GM12873 (cell line): ENCODE results near the gene WDCP.

Source experiments
- CTCF ChIP-seq: IDR thresholded peaks from 2 replicates; pipeline ENCODE4 v1.5.1; 2012; ENCODE audit warnings: low read depth, mild to moderate bottlenecking, moderate library complexity, low read length, control low read depth; ENCODE audit not compliant: insufficient read depth; ENCODE audit errors: missing control alignments

Gene WDCP

DNA sequence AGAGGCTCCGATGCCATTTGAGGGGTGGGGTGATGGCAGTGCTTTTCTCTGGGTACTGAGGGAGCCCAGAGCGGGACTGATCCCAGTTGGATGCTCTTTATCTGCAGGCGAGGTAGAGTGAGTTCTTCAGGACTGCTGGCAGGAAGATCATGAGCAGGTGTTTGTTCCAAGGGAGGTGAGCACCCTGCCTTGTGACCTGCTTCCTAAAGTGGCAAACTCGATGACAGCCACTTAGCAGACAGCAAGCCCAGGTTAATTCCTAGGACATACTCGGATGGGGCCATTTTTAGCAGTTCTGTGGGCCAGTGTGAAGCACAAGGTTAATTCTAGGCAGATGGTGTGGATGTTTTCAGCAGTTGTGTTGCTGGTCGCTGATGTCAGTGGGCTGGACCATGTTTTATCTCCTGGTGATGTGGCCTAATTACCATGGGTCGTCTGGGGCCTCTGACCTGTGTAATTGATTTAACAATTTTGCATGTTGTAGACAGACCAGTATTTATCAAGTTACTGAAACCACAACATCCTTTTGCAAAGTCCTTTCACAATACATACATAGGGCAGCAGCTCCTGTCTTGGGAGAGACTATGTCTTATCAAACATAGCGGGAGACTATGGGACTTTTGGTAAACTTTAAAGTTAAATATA, 7.3 kb upstream of the WDCP start:
- no peak for TF ChIP-seq CTCF

- no peak for TF ChIP-seq CTCF
These were observed 5.8 kb upstream of the WDCP start for GRCh38 chr2:24052951-24053350.

- TF ChIP-seq CTCF, result no peak
These were observed 4.6 kb upstream of the WDCP start for GRCh38 chr2:24051833-24052232.

DNA sequence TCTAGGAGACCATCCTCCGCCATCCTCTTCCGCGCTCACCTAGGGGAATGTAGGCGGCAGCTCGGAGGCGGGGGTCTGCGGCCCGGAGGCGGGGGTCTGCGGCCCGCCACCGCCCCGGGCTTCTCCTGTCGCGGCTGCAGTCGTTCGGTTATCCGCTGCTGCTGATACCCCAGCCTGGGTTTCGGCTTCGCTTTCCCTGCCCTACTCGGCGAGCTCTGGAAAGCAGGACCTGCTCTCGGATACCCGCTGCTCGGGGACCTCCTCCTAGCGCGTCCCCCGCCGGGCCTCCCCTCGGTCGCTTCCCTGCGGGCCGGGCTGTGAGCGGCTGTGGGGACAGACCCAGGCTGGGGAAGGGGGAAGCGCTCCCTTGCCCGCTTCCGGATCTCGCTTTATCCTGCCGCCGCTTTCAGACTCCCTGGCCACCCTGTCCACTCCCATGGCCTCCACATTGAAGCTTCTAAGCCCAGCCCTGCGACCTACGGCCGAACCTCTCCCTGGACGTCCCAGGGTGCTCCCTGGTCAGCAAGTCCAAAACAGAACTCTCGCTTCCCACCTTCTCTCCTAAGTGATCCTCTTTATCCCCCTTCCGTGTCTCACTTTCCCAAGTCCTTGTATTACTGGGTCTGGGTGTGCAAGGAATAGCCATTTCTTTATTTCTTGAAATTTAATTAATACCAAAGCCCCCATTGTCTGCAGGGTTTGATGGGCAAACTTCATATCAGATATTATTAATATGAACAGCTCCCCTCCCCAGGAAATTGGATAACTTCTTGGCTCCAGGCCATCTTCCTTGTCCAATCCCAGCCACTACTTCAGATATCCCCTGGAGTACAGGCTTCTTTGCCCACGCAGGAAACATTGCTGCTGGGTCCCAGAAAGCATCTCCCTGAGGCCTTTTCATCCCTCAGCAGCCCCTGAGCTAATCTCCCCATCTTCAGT, 3.1 kb upstream of the WDCP start:
- TF ChIP-seq CTCF, result no peak

- no peak for TF ChIP-seq CTCF
These were observed 2.4 kb upstream of the WDCP start, which contains the start of gene FKBP1B for GRCh38 chr2:24049485-24050021. TSS of gene FKBP1B (plus strand) at chr2:24049741. CDS start at chr2:24049850, 109 bp downstream.

DNA sequence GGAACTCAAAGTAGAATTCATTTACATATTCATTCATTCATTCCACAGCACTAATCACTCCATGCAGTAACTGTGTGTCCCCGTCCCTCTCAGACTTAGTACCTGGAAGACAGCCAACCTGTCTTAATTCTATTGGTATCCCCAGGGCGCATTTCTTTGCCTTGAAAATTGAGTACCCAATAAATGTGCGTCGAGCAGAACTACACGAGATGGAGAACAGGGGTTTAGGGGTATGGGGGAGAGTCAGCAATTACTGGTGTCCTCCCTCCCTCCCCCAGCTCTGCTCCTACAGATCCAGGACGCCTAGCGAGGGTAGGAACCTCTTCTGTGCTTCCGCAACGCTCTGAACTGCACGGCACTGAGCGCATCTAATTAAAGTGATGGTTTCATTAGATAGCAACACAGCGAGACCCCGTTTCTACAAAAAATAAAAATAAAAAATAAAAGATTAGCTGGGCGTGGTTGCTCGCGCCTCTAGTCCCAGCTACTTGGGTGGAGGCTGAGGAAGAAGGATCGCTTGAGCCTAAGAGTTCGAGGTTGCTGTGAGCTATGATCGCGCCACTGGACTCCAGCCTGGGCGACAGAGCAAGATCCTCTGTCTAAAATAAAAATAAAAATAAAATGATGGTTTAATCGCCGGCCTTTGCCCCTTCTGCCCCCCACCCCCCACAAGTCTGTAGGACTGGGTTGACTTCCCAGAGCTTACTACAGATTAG, 1.7 kb upstream of the WDCP start:
- no peak for TF ChIP-seq CTCF

DNA sequence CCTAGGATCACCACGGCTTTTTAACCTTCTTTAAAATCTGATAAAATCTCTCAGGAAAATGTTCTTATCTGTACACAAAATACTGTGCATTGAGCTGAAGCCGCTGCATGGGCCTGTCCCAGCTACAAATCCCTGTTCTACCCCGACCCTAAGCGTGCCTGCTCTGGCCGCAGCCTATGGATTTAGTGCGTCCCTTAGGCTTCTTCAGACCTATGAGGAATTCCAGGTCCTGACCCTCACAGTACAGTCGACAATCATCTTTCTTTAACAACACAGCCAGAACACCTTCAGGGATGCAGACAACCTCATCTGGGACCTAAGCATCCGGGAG, 477 bp upstream of the WDCP start:
- no peak for TF ChIP-seq CTCF
